Lower leg skin (tissue), 3 donors: ENCODE results near the gene CCDC8.

ENCODE experiments used
- POLR2A ChIP-seq, 2 donors: fragments of 450-650 bp; IDR thresholded peaks; one replicate each; pipeline ENCODE4 v1.6.1; 2016 to 2017; ENCODE audit warnings: antibody characterized with exemption in 2 of 2, mild to moderate bottlenecking in 1 of 2, moderate library complexity in 1 of 2
- TF ChIP-seq, protein P1 (sequence below), 3 donors: fragments of 450-650 bp; IDR thresholded peaks; one replicate each; pipeline ENCODE4 v1.5.1; 2016; ENCODE audit warnings: antibody characterized with exemption in 3 of 3, mild to moderate bottlenecking in 3 of 3, moderate library complexity in 2 of 3

DNA sequence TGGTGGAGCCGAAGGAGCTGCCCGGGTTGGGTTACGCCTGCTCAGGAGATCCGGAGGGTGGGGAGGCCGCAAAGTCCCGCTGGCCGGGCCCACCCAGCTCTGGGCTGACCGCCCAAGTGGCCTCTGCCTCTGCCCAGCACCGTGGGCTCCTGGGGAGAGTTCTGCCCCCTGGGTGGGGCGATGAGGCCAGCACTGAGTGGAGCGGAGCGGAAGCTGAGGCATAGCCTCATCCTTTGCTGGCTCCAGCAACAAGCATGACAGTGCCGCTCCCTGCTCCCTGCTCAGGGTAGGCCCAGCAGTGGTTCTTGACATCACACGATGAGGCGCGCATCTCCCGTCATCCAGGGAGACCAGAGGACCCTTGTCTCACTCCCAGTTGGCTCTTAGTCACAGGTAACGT, 22.5 kb downstream of the CCDC8 start:
- TF ChIP-seq, protein P1, sequence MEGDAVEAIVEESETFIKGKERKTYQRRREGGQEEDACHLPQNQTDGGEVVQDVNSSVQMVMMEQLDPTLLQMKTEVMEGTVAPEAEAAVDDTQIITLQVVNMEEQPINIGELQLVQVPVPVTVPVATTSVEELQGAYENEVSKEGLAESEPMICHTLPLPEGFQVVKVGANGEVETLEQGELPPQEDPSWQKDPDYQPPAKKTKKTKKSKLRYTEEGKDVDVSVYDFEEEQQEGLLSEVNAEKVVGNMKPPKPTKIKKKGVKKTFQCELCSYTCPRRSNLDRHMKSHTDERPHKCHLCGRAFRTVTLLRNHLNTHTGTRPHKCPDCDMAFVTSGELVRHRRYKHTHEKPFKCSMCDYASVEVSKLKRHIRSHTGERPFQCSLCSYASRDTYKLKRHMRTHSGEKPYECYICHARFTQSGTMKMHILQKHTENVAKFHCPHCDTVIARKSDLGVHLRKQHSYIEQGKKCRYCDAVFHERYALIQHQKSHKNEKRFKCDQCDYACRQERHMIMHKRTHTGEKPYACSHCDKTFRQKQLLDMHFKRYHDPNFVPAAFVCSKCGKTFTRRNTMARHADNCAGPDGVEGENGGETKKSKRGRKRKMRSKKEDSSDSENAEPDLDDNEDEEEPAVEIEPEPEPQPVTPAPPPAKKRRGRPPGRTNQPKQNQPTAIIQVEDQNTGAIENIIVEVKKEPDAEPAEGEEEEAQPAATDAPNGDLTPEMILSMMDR (IDR thresholded peaks at IDR 0.05) = no peak
- TF ChIP-seq POLR2A (IDR thresholded peaks at IDR 0.05) = no peak
